Measurements from ENCODE around the gene ITPK1. TPM values are rescaled to one million over a fixed set of nuclear protein-coding genes. Genes with fewer than 3 reads are reported as not detected.
A peak's percentile ranks its signal among the peaks of the same experiment; 100 is the strongest.

The ITPK1 gene
- total RNA-seq, 1 experiment from 2014 or later: 69.6 TPM

- no peaks in the 10 kb centered on the region for H3K9me3 ChIP-seq (replicated peaks)
- no peaks in the 10 kb centered on the region for H3K27me3 ChIP-seq
- DNase-seq: no peak
Measured at GRCh38 chr14:93103392-93104080, 12.2 kb downstream of the ITPK1 start.

DNA sequence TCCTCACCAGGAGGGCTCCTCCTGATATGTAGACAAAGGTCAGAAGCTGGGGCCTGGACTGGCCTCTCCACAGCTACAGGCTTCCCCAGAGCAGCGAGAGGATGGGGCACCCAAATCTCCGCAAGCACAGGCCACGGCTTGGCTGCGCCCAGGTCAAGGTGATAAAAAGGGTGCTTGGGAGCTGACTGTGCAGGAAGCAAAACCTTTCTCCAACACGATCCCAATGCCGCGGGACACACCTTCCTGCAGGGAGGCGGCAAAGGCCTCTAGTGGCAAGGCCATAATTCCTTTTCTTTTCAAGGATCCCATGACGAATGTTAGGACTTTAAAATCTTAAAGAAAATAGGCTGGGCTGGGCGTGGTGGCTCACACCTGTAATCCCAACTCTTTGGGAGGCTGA lies 13.6 kb downstream of the ITPK1 start:
- Histone ChIP-seq H3K9me3 (replicated peaks) (no peaks in the 10 kb centered on the region), H3K4me1 (no peaks in the 10 kb centered on the region; the same call in 1 of the 2 replicates), H3K36me3 (no peaks in the 10 kb centered on the region), H3K27me3 (no peaks in the 10 kb centered on the region), H3K27ac (no peak overlapping the region), H3K4me3 (no peak overlapping the region)
- DNase-seq: no peak

More at GRCh38 chr14:93103392-93104080, 12.2 kb downstream of the ITPK1 start:
- H3K27ac ChIP-seq: no peak overlapping the region
- no peaks in the 10 kb centered on the region for H3K36me3 ChIP-seq
- H3K4me1 ChIP-seq: no peaks in the 10 kb centered on the region; the same call in 1 of the 2 replicates
- no peak overlapping the region for H3K4me3 ChIP-seq

DNA sequence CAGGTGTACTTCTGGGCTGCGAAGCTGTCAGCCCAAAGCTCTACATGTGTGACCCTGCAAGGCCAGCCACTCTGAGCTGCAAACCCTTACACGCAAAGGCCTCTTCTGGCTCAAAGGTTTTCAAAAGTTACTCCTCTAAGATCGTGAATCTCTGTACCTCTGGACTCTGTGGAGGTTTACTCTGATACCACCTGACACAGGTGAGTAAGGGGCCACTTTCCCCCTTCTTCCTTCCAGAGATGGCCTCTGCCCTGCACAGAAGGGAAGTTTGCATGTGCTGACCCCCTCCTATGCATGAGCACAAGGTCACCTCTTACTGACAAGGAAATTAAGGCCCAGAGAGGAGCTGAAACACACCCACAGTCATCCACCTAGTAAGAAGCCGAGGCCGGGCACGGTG lies 14.5 kb downstream of the ITPK1 start:
- Histone ChIP-seq H3K4me1 (no peaks in the 10 kb centered on the region; the same call in 1 of the 2 replicates), H3K4me3 (no peak overlapping the region), H3K27ac (no peak overlapping the region), H3K36me3 (no peaks in the 10 kb centered on the region), H3K9me3 (replicated peaks) (no peaks in the 10 kb centered on the region), H3K27me3 (no peaks in the 10 kb centered on the region)
- no peak for DNase-seq

DNA sequence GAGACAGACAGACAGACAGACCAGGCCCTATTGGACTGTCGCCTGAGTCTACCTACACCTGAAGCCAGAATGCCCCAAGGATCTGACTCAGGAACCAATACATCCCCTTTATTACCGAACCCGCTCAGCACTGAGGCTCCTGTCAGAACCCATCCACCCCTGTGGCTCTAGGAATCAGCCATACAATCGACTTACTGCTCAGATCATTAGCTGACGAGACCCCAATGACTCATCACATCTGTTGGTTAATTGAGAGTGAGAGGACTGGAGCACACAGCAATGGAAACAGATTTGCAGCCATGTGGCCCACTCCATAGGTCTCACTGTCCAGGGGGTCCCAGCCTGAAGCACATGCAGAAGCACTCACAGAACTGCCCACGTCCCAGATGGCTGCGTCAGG lies 15.2 kb downstream of the ITPK1 start:
- H3K27me3 ChIP-seq: no peaks in the 10 kb centered on the region
- H3K36me3 ChIP-seq: no peaks in the 10 kb centered on the region
- no peaks in the 10 kb centered on the region; the same call in 1 of the 2 replicates for H3K4me1 ChIP-seq
- no peak overlapping the region for H3K27ac ChIP-seq
- no peak for DNase-seq
- H3K4me3 ChIP-seq: no peak overlapping the region
- no peaks in the 10 kb centered on the region for H3K9me3 ChIP-seq (replicated peaks)

- no peak overlapping the region for H3K27ac ChIP-seq
Measured at GRCh38 chr14:93100100-93100499, 15.6 kb downstream of the ITPK1 start.

DNA sequence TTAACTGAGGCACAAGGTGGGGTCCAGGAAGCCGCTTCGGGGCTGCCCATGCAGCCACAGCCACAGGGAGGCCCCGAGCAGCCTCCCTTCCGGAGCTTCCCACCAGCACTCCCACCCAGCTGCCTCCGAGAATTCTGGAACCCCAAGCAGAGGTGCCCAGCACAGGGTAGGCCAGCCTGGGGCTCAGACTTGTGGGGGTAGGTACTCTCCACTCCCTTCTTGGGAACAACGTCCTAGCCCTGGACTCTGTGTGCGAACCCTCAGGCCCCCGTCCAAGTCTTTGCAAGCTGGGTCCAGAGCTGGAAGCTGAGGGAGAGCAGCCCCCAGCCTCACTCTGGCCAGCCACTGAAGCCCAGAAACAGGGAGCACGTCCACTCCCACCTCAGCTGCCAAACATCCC lies 16.1 kb downstream of the ITPK1 start:
- no peaks in the 10 kb centered on the region for H3K9me3 ChIP-seq (replicated peaks)
- H3K4me1 ChIP-seq: no peaks in the 10 kb centered on the region; the same call in 1 of the 2 replicates
- H3K27me3 ChIP-seq: no peaks in the 10 kb centered on the region
- DNase-seq: no peak
- no peak overlapping the region for H3K4me3 ChIP-seq
- no peak overlapping the region for H3K27ac ChIP-seq
- no peaks in the 10 kb centered on the region for H3K36me3 ChIP-seq

More at GRCh38 chr14:93100100-93100499, 15.6 kb downstream of the ITPK1 start:
- Histone ChIP-seq H3K4me1 (no peaks in the 10 kb centered on the region; the same call in 1 of the 2 replicates), H3K27me3 (no peaks in the 10 kb centered on the region), H3K4me3 (no peak overlapping the region), H3K9me3 (replicated peaks) (no peaks in the 10 kb centered on the region), H3K36me3 (no peaks in the 10 kb centered on the region)
- no peak for DNase-seq

DNA sequence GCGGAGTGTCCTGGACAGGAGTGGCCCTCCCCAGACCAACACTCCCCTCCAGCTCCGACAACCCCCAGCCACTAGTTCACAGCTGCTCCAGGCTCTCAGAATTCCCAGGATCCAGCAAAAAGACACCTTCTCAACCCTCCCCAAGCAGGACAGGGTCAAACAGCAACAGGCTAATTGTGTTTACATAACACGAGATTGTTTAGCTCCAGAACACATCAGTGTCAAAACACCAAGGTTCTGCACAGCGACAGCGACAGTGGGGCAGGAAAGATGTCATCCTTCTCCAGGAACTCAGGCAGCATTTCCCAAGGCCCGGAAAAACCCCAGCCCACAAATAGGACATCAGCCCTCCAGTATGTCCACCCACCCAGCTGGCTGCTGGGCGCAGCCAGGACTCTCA lies 16.5 kb downstream of the ITPK1 start:
- Histone ChIP-seq H3K4me1 (no peaks in the 10 kb centered on the region; the same call in 1 of the 2 replicates), H3K36me3 (no peaks in the 10 kb centered on the region), H3K9me3 (replicated peaks) (no peaks in the 10 kb centered on the region), H3K4me3 (no peak overlapping the region), H3K27ac (no peak overlapping the region), H3K27me3 (no peaks in the 10 kb centered on the region)
- DNase-seq: no peak

GRCh38 chr14:93096691-93097322 lies 18.9 kb downstream of the ITPK1 start:
- no peaks in the 10 kb centered on the region for H3K36me3 ChIP-seq
- H3K4me3 ChIP-seq: no peak overlapping the region
- DNase-seq: no peak
- H3K27me3 ChIP-seq: no peaks in the 10 kb centered on the region
- no peaks in the 10 kb centered on the region; the same call in 1 of the 2 replicates for H3K4me1 ChIP-seq
- H3K27ac ChIP-seq: no peak overlapping the region
- H3K9me3 ChIP-seq (replicated peaks): no peaks in the 10 kb centered on the region

GRCh38 chr14:93095742-93096510 lies 19.8 kb downstream of the ITPK1 start:
- peaks cover 6% of the 10 kb centered on the region; the same call in 1 of the 2 replicates for H3K4me1 ChIP-seq
- DNase-seq: no peak
- no peaks in the 10 kb centered on the region for H3K27me3 ChIP-seq
- no peak overlapping the region for H3K4me3 ChIP-seq
- no peaks in the 10 kb centered on the region for H3K36me3 ChIP-seq
- no peak overlapping the region for H3K27ac ChIP-seq
- H3K9me3 ChIP-seq (replicated peaks): no peaks in the 10 kb centered on the region

DNA sequence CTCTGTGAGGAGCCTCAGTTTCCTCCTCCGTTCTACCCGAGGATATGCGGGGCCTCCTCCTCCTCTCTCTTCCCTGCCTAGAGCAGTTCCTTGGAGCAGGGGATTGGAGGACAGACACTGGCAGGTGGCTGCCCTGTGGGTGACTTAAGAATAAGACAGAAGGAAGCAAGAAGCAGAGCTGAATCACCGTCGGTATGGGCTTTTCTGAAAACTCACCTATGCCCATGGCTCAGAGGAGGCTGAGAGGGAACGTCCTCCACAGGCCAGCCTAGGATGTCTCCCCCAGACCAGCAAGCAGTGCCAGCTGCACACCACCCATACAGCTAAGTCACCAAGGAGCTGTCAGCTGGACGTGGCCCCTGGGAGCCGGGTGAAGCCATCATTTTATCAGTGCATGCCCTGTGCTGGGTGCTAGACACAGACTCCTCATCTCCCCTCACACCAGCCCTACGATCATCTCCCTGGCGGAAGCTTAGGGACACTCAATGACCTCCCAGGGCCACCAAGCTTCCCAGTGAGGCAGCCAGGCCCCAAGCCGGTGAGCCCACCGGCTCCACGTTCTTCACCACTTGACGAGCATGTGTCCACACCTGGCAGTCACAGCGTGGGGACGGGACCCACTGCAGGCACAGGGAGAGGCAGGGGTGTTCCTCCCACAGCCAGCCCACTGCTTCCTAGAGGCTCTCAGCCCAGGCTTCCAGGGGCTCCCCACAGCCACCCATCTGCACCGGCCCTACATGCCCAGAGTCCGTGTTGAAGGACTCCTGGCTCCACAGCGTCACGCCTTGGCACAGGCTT lies 21.4 kb downstream of the ITPK1 start:
- Histone ChIP-seq H3K4me3 (no peak overlapping the region), H3K9me3 (replicated peaks) (no peaks in the 10 kb centered on the region), H3K36me3 (no peaks in the 10 kb centered on the region), H3K27ac (no peak overlapping the region), H3K27me3 (no peaks in the 10 kb centered on the region), H3K4me1 (peaks cover 22% of the 10 kb centered on the region)
- no peak for DNase-seq

DNA sequence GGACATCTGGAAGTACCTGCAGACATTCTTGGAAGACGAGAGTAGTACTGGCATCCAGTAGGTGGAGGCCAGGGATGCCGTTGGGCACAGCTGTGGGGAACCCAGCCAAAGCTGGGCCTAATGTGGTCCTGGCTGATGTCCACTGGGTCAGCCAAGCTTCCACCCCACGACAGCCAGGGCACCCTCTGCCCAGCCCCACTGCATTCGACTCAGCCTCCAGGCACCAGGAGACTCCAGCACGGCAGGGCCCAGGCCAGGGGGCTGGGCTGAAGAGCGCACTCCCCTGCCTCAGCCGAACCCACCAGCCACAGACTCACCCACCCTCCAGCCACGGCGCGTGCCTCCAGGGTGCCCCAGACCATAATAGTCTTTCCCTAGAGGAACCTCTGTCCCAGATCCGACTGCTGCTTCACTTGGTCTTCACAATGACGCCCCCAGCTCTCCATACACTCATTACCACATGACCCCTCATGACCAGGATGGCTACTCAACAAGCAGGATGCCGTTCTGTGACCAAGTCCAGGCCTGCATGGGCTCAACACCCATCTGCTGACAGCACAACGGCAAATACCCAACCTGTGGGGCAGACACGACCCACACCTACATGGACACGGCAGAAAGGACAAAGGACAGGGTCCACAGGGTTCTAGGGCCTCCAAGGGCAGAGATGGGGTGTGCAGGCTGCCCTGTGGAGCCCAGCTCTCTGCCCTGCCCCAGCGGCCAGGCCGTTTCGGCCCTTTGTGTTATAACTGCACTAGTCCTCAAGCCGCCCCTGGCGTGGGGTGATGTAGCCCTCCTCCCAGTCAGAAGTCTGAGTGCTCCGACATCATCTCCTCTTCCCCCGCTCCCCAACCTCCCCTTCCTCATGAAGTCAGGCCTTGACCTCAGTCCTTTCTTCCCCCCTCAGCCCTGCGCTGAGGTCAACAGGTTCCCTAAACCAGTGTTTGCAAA lies 22.8 kb downstream of the ITPK1 start:
- no peak overlapping the region for H3K27ac ChIP-seq
- no peaks in the 10 kb centered on the region for H3K36me3 ChIP-seq
- H3K27me3 ChIP-seq: no peaks in the 10 kb centered on the region
- no peak overlapping the region for H3K4me3 ChIP-seq
- H3K4me1 ChIP-seq: peaks cover 28% of the 10 kb centered on the region
- no peaks in the 10 kb centered on the region for H3K9me3 ChIP-seq (replicated peaks)
- DNase-seq: no peak

DNA sequence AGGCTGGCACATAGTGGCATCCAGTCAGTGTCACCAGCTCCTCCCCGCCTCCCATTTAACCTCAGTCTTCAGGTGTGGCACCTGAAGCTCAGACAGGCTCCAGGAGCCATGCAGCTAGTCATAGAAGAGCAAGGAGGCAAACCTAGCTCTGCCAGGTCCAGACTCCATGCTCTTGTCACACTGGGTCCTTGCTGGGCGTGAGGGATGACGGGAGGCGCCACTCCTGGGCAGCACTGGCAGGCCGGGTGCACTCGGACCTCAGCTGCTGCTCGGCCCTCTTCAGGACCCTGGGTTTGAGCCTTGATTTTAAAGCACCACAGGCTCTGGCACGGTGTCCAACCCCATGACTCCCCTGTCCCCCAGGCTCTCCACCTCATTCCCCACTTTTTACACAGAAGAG lies 24.1 kb downstream of the ITPK1 start:
- H3K4me3 ChIP-seq: no peak overlapping the region
- DNase-seq: no peak
- no peaks in the 10 kb centered on the region for H3K9me3 ChIP-seq (replicated peaks)
- H3K36me3 ChIP-seq: no peaks in the 10 kb centered on the region
- H3K27ac ChIP-seq: no peak overlapping the region
- peaks cover 29% of the 10 kb centered on the region for H3K4me1 ChIP-seq
- no peaks in the 10 kb centered on the region for H3K27me3 ChIP-seq

- Histone ChIP-seq H3K36me3 (no peaks in the 10 kb centered on the region), H3K9me3 (replicated peaks) (no peaks in the 10 kb centered on the region), H3K4me3 (no peak overlapping the region), H3K4me1 (peaks cover 33% of the 10 kb centered on the region), H3K27ac (no peak overlapping the region), H3K27me3 (no peaks in the 10 kb centered on the region)
- DNase-seq: peak in 1 of 2 experiments; percentile 23
Measured at GRCh38 chr14:93090826-93091555, 24.7 kb downstream of the ITPK1 start.
